Kidney glomerular epithelial cell (primary cell): ENCODE measurements around the gene PFKFB3.
"Not testable (repeated sequence)": the region's sequence is repeated elsewhere in the genome, so short reads cannot be mapped to it uniquely, and the experiment has no call there.

ENCODE experiments used
- DNase-seq: peaks from one replicate; lab custom pipeline; 2025; lab: John Stamatoyannopoulos, UW

The PFKFB3 gene

GRCh38 chr10:6272126-6272525, 69.4 kb downstream of the PFKFB3 start:
- DNase-seq, result no peak

GRCh38 chr10:6273351-6273750, 70.6 kb downstream of the PFKFB3 start:
- no peak for DNase-seq

- DNase-seq, result no peak
These were observed 71.3 kb downstream of the PFKFB3 start for GRCh38 chr10:6274040-6274439.

- DNase-seq, result no peak
These were observed 71.8 kb downstream of the PFKFB3 start for GRCh38 chr10:6274484-6274883.

GRCh38 chr10:6275022-6275997, 72.6 kb downstream of the PFKFB3 start:
- DNase-seq, result peak; percentile 94

- no peak for DNase-seq
These were observed 73.6 kb downstream of the PFKFB3 start for GRCh38 chr10:6276356-6276755.

GRCh38 chr10:6278519-6279120, 75.9 kb downstream of the PFKFB3 start:
- DNase-seq, result no peak

GRCh38 chr10:6279540-6280267, 77.0 kb downstream of the PFKFB3 start:
- peak; percentile 96 for DNase-seq

- DNase-seq, result no peak
These were observed 77.6 kb downstream of the PFKFB3 start for GRCh38 chr10:6280291-6280690.

- no peak for DNase-seq
These were observed 79.8 kb downstream of the PFKFB3 start for GRCh38 chr10:6282454-6282958.

GRCh38 chr10:6283655-6284054, 80.9 kb downstream of the PFKFB3 start:
- no peak for DNase-seq

- not testable (repeated sequence) for DNase-seq
These were observed 87.9 kb downstream of the PFKFB3 start for GRCh38 chr10:6290621-6291020.

- no peak for DNase-seq
These were observed 90.0 kb downstream of the PFKFB3 start for GRCh38 chr10:6292741-6293151.

- not testable (repeated sequence) for DNase-seq
These were observed 93.7 kb downstream of the PFKFB3 start for GRCh38 chr10:6296425-6296824.

- DNase-seq, result no peak
These were observed 94.1 kb downstream of the PFKFB3 start for GRCh38 chr10:6296828-6297251.

GRCh38 chr10:6297522-6297921, 94.8 kb downstream of the PFKFB3 start:
- no peak for DNase-seq

GRCh38 chr10:6297951-6298381, 95.2 kb downstream of the PFKFB3 start:
- peak; percentile 29 for DNase-seq

GRCh38 chr10:6298428-6298827, 95.7 kb downstream of the PFKFB3 start:
- DNase-seq, result no peak

- DNase-seq, result peak; percentile 70
These were observed 96.5 kb downstream of the PFKFB3 start for GRCh38 chr10:6299234-6299633.

- DNase-seq, result no peak
These were observed 97.0 kb downstream of the PFKFB3 start for GRCh38 chr10:6299743-6300105.

GRCh38 chr10:6300106-6300783, 97.5 kb downstream of the PFKFB3 start:
- peak; percentile 71 for DNase-seq
